SK-N-SH treated with all-trans-retinoic acid at 6 μM for 48 hours (cell line): ENCODE results near the gene RSPRY1.

ENCODE experiments used
- ARNTL ChIP-seq: fragments of 450-650 bp; formaldehyde crosslinking; IDR thresholded peaks from 2 replicates; pipeline ENCODE4 v1.5.0; 2020; ENCODE audit warnings: low read depth, mild to moderate bottlenecking, moderate library complexity, borderline replicate concordance
- BACH2 ChIP-seq: fragments of 250-450 bp; sonication (Bioruptor Pico); IDR thresholded peaks from 2 replicates; pipeline ENCODE4 v1.9.0; 2021; ENCODE audit warnings: mild to moderate bottlenecking, borderline replicate concordance
- CREB5 ChIP-seq: fragments of 250-450 bp; sonication (Bioruptor Pico); IDR thresholded peaks from 2 replicates; pipeline ENCODE4 v1.5.1; 2020; ENCODE audit warnings: low read depth, mild to moderate bottlenecking, moderate library complexity
- PPARA ChIP-seq: fragments of 250-450 bp; sonication (Bioruptor Pico); IDR thresholded peaks from 2 replicates; pipeline ENCODE4 v1.5.0; 2020; ENCODE audit warnings: mild to moderate bottlenecking, borderline replicate concordance
- RARB ChIP-seq: fragments of 250-450 bp; sonication (Bioruptor Pico); IDR thresholded peaks from 2 replicates; pipeline ENCODE4 v1.8.0; 2021; ENCODE audit warnings: mild to moderate bottlenecking, moderate library complexity
- SNAI2 ChIP-seq: fragments of 250-450 bp; sonication (Bioruptor Pico); IDR thresholded peaks from 2 replicates; pipeline ENCODE4 v1.5.0; 2020; ENCODE audit warnings: mild to moderate bottlenecking, moderate library complexity
- TCF4 ChIP-seq: fragments of 250-450 bp; sonication (Bioruptor Pico); IDR thresholded peaks from 2 replicates; pipeline ENCODE4 v1.8.0; 2021; ENCODE audit warnings: mild to moderate bottlenecking, moderate library complexity, borderline replicate concordance
- ZC3H10 ChIP-seq: fragments of 250-450 bp; sonication (Bioruptor Pico); IDR thresholded peaks from 2 replicates; pipeline ENCODE4 v1.5.1; 2021; ENCODE audit warnings: mild to moderate bottlenecking, moderate library complexity
- ZFP3 ChIP-seq: fragments of 250-450 bp; sonication (Bioruptor Pico); IDR thresholded peaks from 2 replicates; pipeline ENCODE4 v1.5.0; 2020; ENCODE audit warnings: mild to moderate bottlenecking, moderate library complexity
- ZFP30 ChIP-seq: fragments of 450-650 bp; formaldehyde crosslinking; IDR thresholded peaks from 2 replicates; pipeline ENCODE4 v1.5.0; 2022; ENCODE audit warnings: mild to moderate bottlenecking, moderate library complexity
- TF ChIP-seq, protein P1 (sequence below): fragments of 250-450 bp; sonication (Bioruptor Pico); IDR thresholded peaks from 2 replicates; pipeline ENCODE4 v1.8.0; 2020; ENCODE audit warnings: mild to moderate bottlenecking, moderate library complexity, borderline replicate concordance
- TF ChIP-seq, protein P2 (sequence below): fragments of 250-450 bp; sonication (Bioruptor Pico); IDR thresholded peaks from 2 replicates; pipeline ENCODE4 v1.8.0; 2021; ENCODE audit warnings: low read depth, mild to moderate bottlenecking, moderate library complexity, borderline replicate concordance

GRCh38 chr16:57233944-57234706, 48.0 kb downstream of the RSPRY1 start:
- TF ChIP-seq ZFP30: no peak
- no peak for TF ChIP-seq TCF4 (CRISPR knock-in tag)
- TF ChIP-seq CREB5 (CRISPR knock-in tag): no peak
- TF ChIP-seq, protein P1, sequence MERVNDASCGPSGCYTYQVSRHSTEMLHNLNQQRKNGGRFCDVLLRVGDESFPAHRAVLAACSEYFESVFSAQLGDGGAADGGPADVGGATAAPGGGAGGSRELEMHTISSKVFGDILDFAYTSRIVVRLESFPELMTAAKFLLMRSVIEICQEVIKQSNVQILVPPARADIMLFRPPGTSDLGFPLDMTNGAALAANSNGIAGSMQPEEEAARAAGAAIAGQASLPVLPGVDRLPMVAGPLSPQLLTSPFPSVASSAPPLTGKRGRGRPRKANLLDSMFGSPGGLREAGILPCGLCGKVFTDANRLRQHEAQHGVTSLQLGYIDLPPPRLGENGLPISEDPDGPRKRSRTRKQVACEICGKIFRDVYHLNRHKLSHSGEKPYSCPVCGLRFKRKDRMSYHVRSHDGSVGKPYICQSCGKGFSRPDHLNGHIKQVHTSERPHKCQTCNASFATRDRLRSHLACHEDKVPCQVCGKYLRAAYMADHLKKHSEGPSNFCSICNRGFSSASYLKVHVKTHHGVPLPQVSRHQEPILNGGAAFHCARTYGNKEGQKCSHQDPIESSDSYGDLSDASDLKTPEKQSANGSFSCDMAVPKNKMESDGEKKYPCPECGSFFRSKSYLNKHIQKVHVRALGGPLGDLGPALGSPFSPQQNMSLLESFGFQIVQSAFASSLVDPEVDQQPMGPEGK (CRISPR knock-in tag): no peak
- no peak for TF ChIP-seq ARNTL
- no peak for TF ChIP-seq PPARA
- TF ChIP-seq ZC3H10: no peak
- TF ChIP-seq, protein P2, sequence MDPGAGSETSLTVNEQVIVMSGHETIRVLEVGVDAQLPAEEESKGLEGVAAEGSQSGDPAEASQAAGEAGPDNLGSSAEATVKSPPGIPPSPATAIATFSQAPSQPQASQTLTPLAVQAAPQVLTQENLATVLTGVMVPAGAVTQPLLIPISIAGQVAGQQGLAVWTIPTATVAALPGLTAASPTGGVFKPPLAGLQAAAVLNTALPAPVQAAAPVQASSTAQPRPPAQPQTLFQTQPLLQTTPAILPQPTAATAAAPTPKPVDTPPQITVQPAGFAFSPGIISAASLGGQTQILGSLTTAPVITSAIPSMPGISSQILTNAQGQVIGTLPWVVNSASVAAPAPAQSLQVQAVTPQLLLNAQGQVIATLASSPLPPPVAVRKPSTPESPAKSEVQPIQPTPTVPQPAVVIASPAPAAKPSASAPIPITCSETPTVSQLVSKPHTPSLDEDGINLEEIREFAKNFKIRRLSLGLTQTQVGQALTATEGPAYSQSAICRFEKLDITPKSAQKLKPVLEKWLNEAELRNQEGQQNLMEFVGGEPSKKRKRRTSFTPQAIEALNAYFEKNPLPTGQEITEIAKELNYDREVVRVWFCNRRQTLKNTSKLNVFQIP (CRISPR knock-in tag): no peak
- no peak for TF ChIP-seq RARB
- no peak for TF ChIP-seq ZFP3 (CRISPR knock-in tag)
- TF ChIP-seq BACH2 (CRISPR knock-in tag): no peak
- no peak for TF ChIP-seq SNAI2 (CRISPR knock-in tag)
